CD4-positive, alpha-beta T cell treated with Interleukin-4 for 1 hour (primary cell): ENCODE measurements around the gene COG4.

Source experiments
- DNase-seq, 2 donors: peaks; one replicate each; pipeline ENCODE4 v3.0.0-alpha.2; 2020 to 2022

The COG4 gene

GRCh38 chr16:70430667-70431536 lies 92.5 kb downstream of the COG4 start:
- DNase-seq = peak; percentile 79 to 84
